ENCODE measurements around the gene PHAF1. TPM values are rescaled to one million over a fixed set of nuclear protein-coding genes. Genes with fewer than 3 reads are reported as not detected.

PHAF1 gene
- total RNA-seq: 10 to 100 TPM; 12.4 to 13.3 TPM

DNA sequence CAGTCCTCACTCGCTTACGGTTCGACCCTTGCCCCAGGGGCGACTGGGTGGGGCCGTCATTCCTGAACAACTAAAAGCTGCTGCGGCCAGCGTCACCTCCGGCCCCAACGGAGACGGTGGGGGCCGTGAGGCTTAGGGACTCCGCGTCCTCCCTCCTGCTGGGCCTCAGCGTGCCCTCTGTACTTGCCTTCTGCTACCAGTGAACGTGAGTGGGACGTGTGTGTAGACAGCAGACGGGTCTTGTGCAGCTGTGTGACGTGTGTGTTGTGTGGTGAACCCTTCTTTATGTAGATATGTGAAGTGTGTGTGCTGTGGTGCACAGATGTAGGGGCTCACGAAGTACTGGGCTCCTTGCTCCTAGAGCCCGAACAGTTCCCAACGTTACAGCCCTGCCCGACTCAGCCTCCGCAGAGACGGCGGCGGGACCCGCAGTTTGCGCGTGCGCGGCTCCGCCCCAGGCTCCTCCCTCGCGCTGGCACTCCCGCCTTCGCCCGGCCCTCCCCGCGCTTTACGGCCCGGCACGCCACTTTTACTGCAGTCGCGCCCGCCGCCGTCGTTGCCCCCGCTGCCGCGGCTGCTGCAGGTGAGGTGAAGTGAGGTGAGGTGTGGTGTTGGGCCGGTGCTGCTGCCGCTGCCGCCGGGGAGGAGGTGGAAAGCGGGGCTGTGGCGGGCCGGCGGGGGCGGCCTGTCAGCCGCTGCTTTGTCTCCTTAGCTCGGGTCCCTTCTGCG is at the start of gene PHAF1:
PHAF1 (plus strand) TSS at position 535 of the 729 bp plus-strand sequence. CDS start 235 bp downstream, outside the sequence.
- ChIA-PET POLR2A (interaction anchor here (0.8 to 1.5 kb wide), 9 partner anchors 10 to 372 kb away, joined by 3 to 6 read pairs (median 3); partner anchors contain the start of genes ATP6V0D1 and E2F4), CTCF (interaction anchor here (0.8 to 2.7 kb wide), 5 partner anchors 10 to 149 kb away, joined by 3 to 11 read pairs (median 4); partner anchors contain the start of genes B3GNT9 and CES3)
- H3K4me1 Mint-ChIP-seq: peaks cover 29% of the 10 kb centered on the region
- DNase-seq: peak; percentile 95
- no peaks in the 10 kb centered on the region for H3K27me3 Mint-ChIP-seq
- peaks cover 1% of the 10 kb centered on the region for H3K36me3 Mint-ChIP-seq (ENCODE audit: low read depth)
- peak within 1 kb of the TSS; percentile 68 for H3K27ac Mint-ChIP-seq
- peak within 1 kb of the TSS; percentile 95 for H3K4me3 Mint-ChIP-seq
- H3K9me3 Mint-ChIP-seq: no peaks in the 10 kb centered on the region

- POLR2A ChIA-PET: interaction anchor here (0.7 to 1.2 kb wide), 2 partner anchors 9 to 45 kb away, joined by 3 read pairs; no protein-coding TSS in a partner anchor
- Mint-ChIP-seq H3K4me3 (peak overlapping the region; percentile 11), H3K36me3 (ENCODE audit: low read depth) (peaks cover 51% of the 10 kb centered on the region), H3K4me1 (peaks cover 36% of the 10 kb centered on the region), H3K9me3 (no peaks in the 10 kb centered on the region), H3K27me3 (no peaks in the 10 kb centered on the region), H3K27ac (peak overlapping the region; percentile 63)
- no peak for DNase-seq
- CTCF ChIA-PET: interaction anchor here (1.0 to 1.2 kb wide), 2 partner anchors 19 to 45 kb away, joined by 3 read pairs; no protein-coding TSS in a partner anchor
These were observed 46.7 kb upstream of the PHAF1 start for GRCh38 chr16:67063008-67063407.

DNA sequence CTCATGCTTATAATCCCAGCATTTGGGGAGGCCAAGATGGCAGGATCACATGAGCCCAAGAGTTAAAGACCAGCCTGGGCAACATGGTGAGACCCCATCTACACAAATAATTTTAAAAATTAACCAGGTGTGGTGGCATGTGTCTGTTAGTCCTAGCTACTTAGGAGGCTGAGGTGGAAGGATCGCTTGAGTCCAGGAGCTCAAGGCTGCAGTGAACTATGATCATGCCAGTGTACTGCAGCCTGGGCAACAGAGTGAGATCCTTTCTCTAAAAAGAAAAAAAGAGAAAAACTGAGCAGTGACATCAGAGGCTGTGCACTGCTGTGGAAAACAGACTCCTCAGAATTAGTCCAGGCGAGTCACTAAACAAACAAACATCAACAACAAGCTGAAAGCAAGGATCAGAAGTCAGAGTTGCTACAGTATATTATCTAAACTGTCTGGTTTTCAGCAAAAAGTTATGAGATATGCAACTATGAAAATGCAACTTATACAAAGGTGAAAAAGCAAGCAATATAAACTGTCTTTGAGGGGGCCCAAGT is 41.5 kb upstream of the PHAF1 start:
- DNase-seq: no peak
- Mint-ChIP-seq H3K4me3 (no peak overlapping the region), H3K4me1 (peaks cover 4% of the 10 kb centered on the region), H3K36me3 (ENCODE audit: low read depth) (peaks cover 45% of the 10 kb centered on the region), H3K27ac (no peak overlapping the region), H3K27me3 (no peaks in the 10 kb centered on the region), H3K9me3 (no peaks in the 10 kb centered on the region)
- ChIA-PET POLR2A (interaction anchor here (1.0 to 1.4 kb wide), 2 partner anchors 15 to 26 kb away, joined by 4 read pairs; no protein-coding TSS in a partner anchor), CTCF (interaction anchor here (0.5 to 1.8 kb wide), 2 partner anchors 50 to 749 kb away, joined by 3 to 7 read pairs; no protein-coding TSS in a partner anchor)

- Mint-ChIP-seq H3K9me3 (no peaks in the 10 kb centered on the region), H3K27me3 (no peaks in the 10 kb centered on the region), H3K4me3 (no peak overlapping the region), H3K4me1 (no peaks in the 10 kb centered on the region), H3K36me3 (ENCODE audit: low read depth) (peaks cover 53% of the 10 kb centered on the region), H3K27ac (no peak overlapping the region)
- no peak for DNase-seq
- ChIA-PET POLR2A (no interaction called here), CTCF (no interaction called here)
These were observed 38.2 kb upstream of the PHAF1 start for GRCh38 chr16:67071476-67072048.

DNA sequence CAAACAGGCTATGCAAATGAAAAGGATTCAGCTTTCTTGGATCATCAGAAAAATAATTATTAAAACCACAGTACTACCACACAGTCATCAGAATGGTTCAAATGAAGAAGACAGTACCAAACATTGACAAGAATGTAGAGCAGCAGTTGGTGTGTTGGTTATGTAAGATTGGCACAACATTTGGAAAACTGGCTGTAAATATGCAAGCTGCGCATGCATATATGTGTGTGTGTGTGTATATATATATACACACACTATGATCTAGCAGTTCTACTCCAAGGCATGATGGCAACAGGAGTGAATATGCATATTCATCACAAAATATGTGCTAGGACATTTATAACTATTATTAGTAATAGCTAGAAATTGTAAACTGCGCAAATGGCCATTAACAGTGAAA is 34.4 kb upstream of the PHAF1 start:
- Mint-ChIP-seq H3K36me3 (ENCODE audit: low read depth) (peaks cover 42% of the 10 kb centered on the region), H3K4me1 (peaks cover 3% of the 10 kb centered on the region), H3K27ac (no peak overlapping the region), H3K4me3 (no peak overlapping the region), H3K9me3 (no peaks in the 10 kb centered on the region), H3K27me3 (no peaks in the 10 kb centered on the region)
- no peak for DNase-seq
- ChIA-PET POLR2A (interaction anchor here (0.8 to 1.3 kb wide), 2 partner anchors 46 to 359 kb away, joined by 3 read pairs; partner anchors contain the start of gene CBFB), CTCF (interaction anchor here (1.3 kb wide), 1 partner anchor 80 kb away, joined by 3 read pairs; no protein-coding TSS in a partner anchor)

GRCh38 chr16:67077871-67078270 is 31.9 kb upstream of the PHAF1 start:
- Mint-ChIP-seq H3K4me3 (no peak overlapping the region), H3K27ac (no peak overlapping the region), H3K9me3 (no peaks in the 10 kb centered on the region), H3K4me1 (peaks cover 7% of the 10 kb centered on the region), H3K36me3 (ENCODE audit: low read depth) (peaks cover 40% of the 10 kb centered on the region), H3K27me3 (no peaks in the 10 kb centered on the region)
- DNase-seq: no peak
- ChIA-PET POLR2A (interaction anchor here (1.2 to 1.6 kb wide), 3 partner anchors 9 to 48 kb away, joined by 3 read pairs; no protein-coding TSS in a partner anchor), CTCF (no interaction called here)

DNA sequence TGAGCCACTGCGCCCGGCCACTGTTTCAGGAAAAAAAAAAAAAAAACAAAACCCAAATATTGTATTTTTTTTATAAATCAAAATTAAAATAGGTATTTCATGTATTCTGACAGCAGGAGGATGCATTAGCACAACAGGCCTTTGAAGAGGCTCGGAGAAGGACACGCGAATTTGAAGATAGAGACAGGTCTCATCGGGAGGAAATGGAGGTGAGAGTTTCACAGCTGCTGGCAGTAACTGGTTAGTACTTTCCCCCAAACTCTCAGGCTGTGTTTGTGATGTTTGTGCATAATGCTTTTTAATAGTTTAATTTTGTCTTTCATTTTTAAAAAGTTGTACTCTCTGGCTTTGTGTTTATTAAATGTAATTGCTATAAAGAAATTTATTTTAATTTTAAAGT is 27.6 kb upstream of the PHAF1 start:
- CTCF ChIA-PET: interaction anchor here (0.7 to 1.1 kb wide), 2 partner anchors 14 to 115 kb away, joined by 3 read pairs; no protein-coding TSS in a partner anchor
- peaks cover 37% of the 10 kb centered on the region for H3K36me3 Mint-ChIP-seq (ENCODE audit: low read depth)
- POLR2A ChIA-PET: interaction anchor here (1.0 to 1.1 kb wide), 2 partner anchors 9 to 15 kb away, joined by 3 read pairs; no protein-coding TSS in a partner anchor
- H3K4me3 Mint-ChIP-seq: no peak overlapping the region
- DNase-seq: no peak
- H3K4me1 Mint-ChIP-seq: peaks cover 12% of the 10 kb centered on the region
- H3K27me3 Mint-ChIP-seq: no peaks in the 10 kb centered on the region
- no peak overlapping the region for H3K27ac Mint-ChIP-seq
- no peaks in the 10 kb centered on the region for H3K9me3 Mint-ChIP-seq

- ChIA-PET CTCF (interaction anchor here (0.7 to 1.1 kb wide), 3 partner anchors 13 to 116 kb away, joined by 3 read pairs; no protein-coding TSS in a partner anchor), POLR2A (interaction anchor here (1.1 kb wide), 1 partner anchor 10 kb away, joined by 3 read pairs; no protein-coding TSS in a partner anchor)
- Mint-ChIP-seq H3K27ac (no peak overlapping the region), H3K27me3 (no peaks in the 10 kb centered on the region), H3K9me3 (no peaks in the 10 kb centered on the region), H3K4me1 (peaks cover 12% of the 10 kb centered on the region), H3K36me3 (ENCODE audit: low read depth) (peaks cover 40% of the 10 kb centered on the region), H3K4me3 (no peak overlapping the region)
- no peak for DNase-seq
These were observed 26.9 kb upstream of the PHAF1 start for GRCh38 chr16:67082891-67083290.

GRCh38 chr16:67084345-67085028 is 25.3 kb upstream of the PHAF1 start:
- ChIA-PET POLR2A (no interaction called here), CTCF (no interaction called here)
- Mint-ChIP-seq H3K9me3 (no peaks in the 10 kb centered on the region), H3K27ac (no peak overlapping the region), H3K27me3 (no peaks in the 10 kb centered on the region), H3K4me3 (no peak overlapping the region), H3K36me3 (ENCODE audit: low read depth) (peaks cover 42% of the 10 kb centered on the region), H3K4me1 (peaks cover 12% of the 10 kb centered on the region)
- DNase-seq: no peak

DNA sequence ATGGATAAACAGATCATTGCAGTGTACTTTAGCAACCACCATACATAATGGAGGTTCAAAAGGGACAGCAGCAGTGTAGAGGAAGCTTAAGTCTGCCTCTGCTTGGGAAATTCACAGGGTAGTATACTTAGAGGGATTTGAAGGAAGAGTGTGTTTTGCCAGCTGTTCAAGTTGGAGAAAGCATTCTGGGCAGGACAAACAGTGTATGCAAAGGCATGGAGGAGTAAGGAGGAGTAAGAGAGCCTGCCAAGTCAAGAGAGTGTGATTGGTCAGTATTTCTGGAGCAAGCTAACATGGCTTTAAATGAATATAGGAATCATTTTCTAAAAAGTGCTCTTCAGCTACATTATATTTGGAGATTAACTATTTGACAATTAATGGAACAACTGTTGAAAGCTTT is 22.9 kb upstream of the PHAF1 start:
- Mint-ChIP-seq H3K27me3 (no peaks in the 10 kb centered on the region), H3K27ac (no peak overlapping the region), H3K9me3 (no peaks in the 10 kb centered on the region), H3K4me3 (no peak overlapping the region), H3K36me3 (ENCODE audit: low read depth) (peaks cover 33% of the 10 kb centered on the region), H3K4me1 (peaks cover 5% of the 10 kb centered on the region)
- POLR2A ChIA-PET: interaction anchor here (0.9 to 1.4 kb wide), 4 partner anchors 10 to 73 kb away, joined by 3 to 4 read pairs (median 3); no protein-coding TSS in a partner anchor
- CTCF ChIA-PET: interaction anchor here (0.6 to 0.9 kb wide), 3 partner anchors 69 to 360 kb away, joined by 3 to 4 read pairs (median 3); no protein-coding TSS in a partner anchor
- no peak for DNase-seq

GRCh38 chr16:67087291-67087690 is 22.4 kb upstream of the PHAF1 start:
- CTCF ChIA-PET: interaction anchor here (0.6 to 0.9 kb wide), 3 partner anchors 69 to 360 kb away, joined by 3 to 4 read pairs (median 3); no protein-coding TSS in a partner anchor
- Mint-ChIP-seq H3K27ac (no peak overlapping the region), H3K36me3 (ENCODE audit: low read depth) (peaks cover 36% of the 10 kb centered on the region), H3K9me3 (no peaks in the 10 kb centered on the region), H3K27me3 (no peaks in the 10 kb centered on the region), H3K4me1 (peaks cover 9% of the 10 kb centered on the region), H3K4me3 (no peak overlapping the region)
- POLR2A ChIA-PET: interaction anchor here (0.9 to 1.4 kb wide), 4 partner anchors 10 to 74 kb away, joined by 3 to 4 read pairs (median 3); no protein-coding TSS in a partner anchor
- no peak for DNase-seq

GRCh38 chr16:67087803-67088202 is 21.9 kb upstream of the PHAF1 start:
- peaks cover 9% of the 10 kb centered on the region for H3K4me1 Mint-ChIP-seq

More at GRCh38 chr16:67087803-67088202, 21.9 kb upstream of the PHAF1 start:
- POLR2A ChIA-PET: interaction anchor here (1.0 to 1.2 kb wide), 2 partner anchors 11 kb away, joined by 3 read pairs; no protein-coding TSS in a partner anchor
- no peak for DNase-seq
- Mint-ChIP-seq H3K27ac (no peak overlapping the region), H3K9me3 (no peaks in the 10 kb centered on the region), H3K36me3 (ENCODE audit: low read depth) (peaks cover 37% of the 10 kb centered on the region), H3K27me3 (no peaks in the 10 kb centered on the region), H3K4me3 (no peak overlapping the region)
- CTCF ChIA-PET: interaction anchor here (0.9 kb wide), 2 partner anchors 14 to 70 kb away, joined by 3 read pairs; no protein-coding TSS in a partner anchor
